Measurements from ENCODE around the gene ZNF726.
"Not testable (repeated sequence)": the region's sequence is repeated elsewhere in the genome, so short reads cannot be mapped to it uniquely, and the experiment has no call there.

The ZNF726 gene

DNA sequence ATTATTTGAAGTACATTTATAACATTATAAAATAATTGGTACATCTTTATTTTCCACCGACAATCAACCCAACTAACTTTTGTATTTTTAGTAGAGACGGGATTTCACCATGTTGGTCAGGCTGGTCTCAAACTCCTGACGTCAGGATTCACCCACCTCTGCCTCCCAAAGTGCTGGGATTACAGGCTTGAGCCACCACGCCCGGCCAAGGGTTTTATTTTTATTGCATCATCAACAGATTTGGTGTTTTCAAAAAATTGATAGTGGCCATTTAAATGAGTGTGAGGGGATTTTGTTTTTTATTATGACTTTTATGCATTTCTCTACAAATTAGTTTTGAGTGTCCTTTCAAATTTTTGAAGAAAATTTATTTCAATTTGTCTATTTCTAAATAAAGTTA is 10.6 kb downstream of the ZNF726 start:
- no peaks in the 10 kb centered on the region for H3K4me1 ChIP-seq
- H3K27ac ChIP-seq: no peak overlapping the region
- TF ChIP-seq Cebpa-rat (IDR thresholded peaks at IDR 0.05): peak in 2 of 11 experiments; percentile 17 to 34; a peak in 1 of 22 replicates
- H3K9ac ChIP-seq: no peak overlapping the region
- no peaks in the 10 kb centered on the region for H3K27me3 ChIP-seq
- H3K36me3 ChIP-seq: peaks cover 65 to 97% (median 87%) of the 10 kb centered on the region in 11 experiments
- peaks cover 76 to 93% (median 90%) of the 10 kb centered on the region in 11 experiments for H3K9me3 ChIP-seq (replicated peaks in 1 of 11)
- no peak overlapping the region for H3K4me3 ChIP-seq
- no peak overlapping the region for H3K4me2 ChIP-seq
- H4K20me1 ChIP-seq: no peaks in the 10 kb centered on the region

DNA sequence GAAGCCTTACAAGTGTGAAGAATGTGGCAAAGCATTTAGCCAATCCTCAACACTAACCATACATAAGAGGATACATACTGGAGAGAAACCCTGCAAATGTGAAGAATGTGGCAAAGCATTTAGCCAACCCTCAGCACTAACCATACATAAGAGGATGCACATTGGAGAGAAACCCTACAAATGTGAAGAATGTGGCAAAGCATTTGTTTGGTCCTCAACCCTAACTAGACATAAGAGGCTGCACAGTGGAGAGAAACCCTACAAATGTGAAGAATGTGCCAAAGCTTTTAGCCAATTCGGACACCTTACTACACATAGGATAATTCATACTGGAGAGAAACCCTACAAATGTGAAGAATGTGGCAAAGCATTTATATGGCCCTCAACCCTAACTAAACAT is 18.2 kb downstream of the ZNF726 start:
- Histone ChIP-seq H3K27me3 (no peaks in the 10 kb centered on the region), H3K9ac (no peak overlapping the region), H3K9me3 (replicated peaks in 1 of 11) (peaks cover 80 to 99% (median 89%) of the 10 kb centered on the region in 11 experiments), H3K4me2 (no peak overlapping the region), H3K4me3 (peak overlapping the region in 6 of 10 experiments; percentile 5 to 41 (median 14); a peak in 6 of 20 replicates), H4K20me1 (no peaks in the 10 kb centered on the region), H3K4me1 (peaks cover 0 to 8% (median 0%) of the 10 kb centered on the region in 10 experiments; a peak in 4 of 20 replicates), H3K36me3 (peaks cover 47 to 76% (median 59%) of the 10 kb centered on the region in 11 experiments), H3K27ac (no peak overlapping the region)
- no peak for TF ChIP-seq Cebpa-rat (IDR thresholded peaks at IDR 0.05)

- H3K9ac ChIP-seq, H3K27ac ChIP-seq, H3K4me1 ChIP-seq, H3K4me2 ChIP-seq, H4K20me1 ChIP-seq, H3K27me3 ChIP-seq, H3K4me3 ChIP-seq: not testable (repeated sequence)
- H3K36me3 ChIP-seq: peaks cover 27 to 78% (median 65%) of the 10 kb centered on the region in 11 experiments
- H3K9me3 ChIP-seq (replicated peaks in 1 of 11): peaks cover 87 to 99% (median 95%) of the 10 kb centered on the region in 11 experiments
Observed at GRCh38 chr19:23937031-23937430, 22.3 kb downstream of the ZNF726 start.

DNA sequence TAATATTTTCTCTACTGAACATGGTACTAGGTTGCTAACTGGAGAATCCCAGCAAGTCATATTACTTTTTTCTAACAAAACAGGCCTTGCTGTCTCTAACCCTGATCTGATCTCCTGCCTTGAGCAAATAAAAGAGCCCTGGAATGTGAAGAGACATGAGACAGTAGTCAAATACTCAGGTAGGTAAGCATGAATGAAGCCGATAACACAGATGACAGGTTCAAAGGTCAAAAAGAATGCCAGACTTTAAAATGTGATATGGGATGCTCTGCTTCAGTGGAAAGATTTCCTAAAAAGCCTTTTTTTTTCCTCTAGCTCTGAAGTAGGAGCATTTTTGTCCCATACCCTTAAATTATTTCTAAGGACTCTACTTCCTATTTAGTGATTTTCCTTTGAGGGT is 28.7 kb downstream of the ZNF726 start:
- H3K4me3 ChIP-seq: no peak overlapping the region
- no peak for TF ChIP-seq Cebpa-rat (IDR thresholded peaks at IDR 0.05)
- no peaks in the 10 kb centered on the region for H3K27me3 ChIP-seq
- H3K27ac ChIP-seq: no peak overlapping the region
- peaks cover 11 to 97% (median 86%) of the 10 kb centered on the region in 11 experiments for H3K36me3 ChIP-seq
- H3K4me2 ChIP-seq: no peak overlapping the region
- no peak overlapping the region for H3K9ac ChIP-seq
- H3K4me1 ChIP-seq: no peaks in the 10 kb centered on the region
- no peaks in the 10 kb centered on the region for H4K20me1 ChIP-seq
- H3K9me3 ChIP-seq (replicated peaks in 1 of 11): peaks cover 76 to 98% (median 94%) of the 10 kb centered on the region in 11 experiments

GRCh38 chr19:23946569-23946968 is 31.9 kb downstream of the ZNF726 start:
- Histone ChIP-seq H3K27me3 (no peaks in the 10 kb centered on the region), H3K9ac (no peak overlapping the region), H3K4me2 (no peak overlapping the region), H3K9me3 (replicated peaks in 1 of 11) (peaks cover 50 to 77% (median 68%) of the 10 kb centered on the region in 11 experiments), H3K27ac (peak overlapping the region in 6 of 11 experiments; percentile 31 to 64 (median 44); a peak in 9 of 22 replicates), H4K20me1 (no peaks in the 10 kb centered on the region), H3K4me3 (no peak overlapping the region), H3K36me3 (peaks cover 11 to 78% (median 65%) of the 10 kb centered on the region in 11 experiments; a peak in 21 of 22 replicates), H3K4me1 (no peaks in the 10 kb centered on the region)
- no peak for TF ChIP-seq Cebpa-rat (IDR thresholded peaks at IDR 0.05)

DNA sequence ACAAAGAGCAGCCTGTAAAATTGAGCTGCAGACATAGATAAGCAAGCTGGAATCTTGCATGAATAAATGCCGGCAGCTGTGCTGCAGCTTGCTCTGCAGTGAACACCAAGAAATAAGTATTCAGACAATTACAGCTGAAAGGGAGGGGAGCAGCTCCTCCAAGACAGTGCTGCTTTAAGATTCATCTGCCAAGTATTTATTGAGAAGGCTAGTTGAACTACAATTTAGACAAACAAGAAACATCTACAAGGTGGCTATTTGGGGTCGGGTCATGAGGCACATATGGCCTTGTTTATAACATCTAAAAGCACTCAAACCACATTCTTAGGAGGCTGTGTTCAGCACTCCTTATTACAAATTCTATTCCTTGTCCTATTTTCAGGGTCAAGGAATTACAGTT is 34.9 kb downstream of the ZNF726 start:
- Histone ChIP-seq H4K20me1 (no peaks in the 10 kb centered on the region), H3K4me2 (no peak overlapping the region), H3K4me3 (no peak overlapping the region), H3K27me3 (no peaks in the 10 kb centered on the region), H3K9ac (no peak overlapping the region), H3K36me3 (peaks cover 7 to 49% (median 42%) of the 10 kb centered on the region in 11 experiments; a peak in 20 of 22 replicates), H3K9me3 (replicated peaks in 1 of 11) (peaks cover 26 to 53% (median 41%) of the 10 kb centered on the region in 11 experiments), H3K4me1 (no peaks in the 10 kb centered on the region), H3K27ac (no peak overlapping the region)
- no peak for TF ChIP-seq Cebpa-rat (IDR thresholded peaks at IDR 0.05)

DNA sequence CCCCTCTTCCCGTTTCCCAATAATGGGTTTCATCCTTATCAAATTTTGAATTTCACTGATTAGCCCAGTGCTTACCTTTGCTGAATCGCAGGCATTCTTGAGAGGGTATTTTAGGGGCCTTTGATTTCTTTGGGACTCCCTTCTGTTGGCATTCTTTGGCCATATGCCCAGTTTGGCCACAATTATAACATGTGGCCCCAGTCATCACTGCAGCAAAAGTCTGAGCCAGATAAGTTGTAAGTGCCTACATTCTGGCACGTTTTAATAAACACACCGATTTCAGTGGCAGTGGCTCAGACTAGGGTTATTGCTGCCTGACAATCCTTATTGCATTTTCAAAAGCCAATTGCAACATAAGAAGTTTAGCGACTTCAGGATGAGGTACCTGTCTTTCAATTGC is 41.4 kb downstream of the ZNF726 start:
- Histone ChIP-seq H3K36me3 (no peaks in the 10 kb centered on the region; a peak in 1 of 22 replicates), H3K9me3 (replicated peaks in 1 of 11) (peaks cover 0 to 19% (median 1%) of the 10 kb centered on the region in 11 experiments; a peak in 3 of 22 replicates), H3K4me1 (no peaks in the 10 kb centered on the region), H3K27ac (no peak overlapping the region), H3K9ac (no peak overlapping the region), H3K4me3 (no peak overlapping the region), H3K4me2 (no peak overlapping the region), H4K20me1 (no peaks in the 10 kb centered on the region), H3K27me3 (no peaks in the 10 kb centered on the region)
- no peak for TF ChIP-seq Cebpa-rat (IDR thresholded peaks at IDR 0.05)

- Histone ChIP-seq H3K4me2 (no peak overlapping the region), H3K9me3 (replicated peaks in 1 of 11) (peaks cover 5 to 25% (median 13%) of the 10 kb centered on the region in 11 experiments; a peak in 15 of 22 replicates), H3K4me3 (no peak overlapping the region)
Observed at GRCh38 chr19:23957660-23958281, 43.1 kb downstream of the ZNF726 start.

GRCh38 chr19:23963396-23963795 is 48.7 kb downstream of the ZNF726 start:
- H3K4me2 ChIP-seq, H3K4me1 ChIP-seq, H3K27ac ChIP-seq, H3K36me3 ChIP-seq, H3K27me3 ChIP-seq, H3K4me3 ChIP-seq, H4K20me1 ChIP-seq, H3K9ac ChIP-seq: not testable (repeated sequence)
- peaks cover 11 to 36% (median 24%) of the 10 kb centered on the region in 11 experiments; a peak in 21 of 22 replicates for H3K9me3 ChIP-seq (replicated peaks in 1 of 11)

More at GRCh38 chr19:23957660-23958281, 43.1 kb downstream of the ZNF726 start:
- Histone ChIP-seq H3K9ac (no peak overlapping the region), H3K27me3 (no peaks in the 10 kb centered on the region), H4K20me1 (no peaks in the 10 kb centered on the region), H3K27ac (no peak overlapping the region), H3K4me1 (no peaks in the 10 kb centered on the region), H3K36me3 (no peaks in the 10 kb centered on the region; a peak in 1 of 22 replicates)
- no peak for TF ChIP-seq Cebpa-rat (IDR thresholded peaks at IDR 0.05)

DNA sequence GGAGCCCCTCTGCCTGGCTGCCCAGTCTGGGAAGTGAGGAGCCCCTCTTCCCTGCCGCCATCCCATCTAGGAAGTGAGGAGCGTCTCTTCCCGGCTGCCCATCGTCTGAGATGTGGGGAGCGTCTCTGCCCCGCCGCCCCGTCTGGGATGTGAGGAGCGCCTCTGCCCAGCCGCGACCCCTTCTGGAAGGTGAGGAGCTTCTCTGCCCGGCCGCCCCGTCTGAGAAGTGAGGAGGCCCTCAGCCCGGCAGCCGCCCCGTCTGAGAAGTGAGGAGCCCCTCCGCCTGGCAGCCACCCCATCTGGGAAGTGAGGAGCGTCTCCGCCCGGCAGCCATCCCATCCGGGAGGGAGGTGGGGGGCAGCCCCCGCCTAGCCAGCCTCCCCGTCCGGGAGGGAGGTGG is 49.2 kb downstream of the ZNF726 start:
- H3K9me3 ChIP-seq (replicated peaks in 1 of 11): peaks cover 11 to 36% (median 24%) of the 10 kb centered on the region in 11 experiments; a peak in 21 of 22 replicates

GRCh38 chr19:23964334-23964733 is 49.6 kb downstream of the ZNF726 start:
- H3K4me1 ChIP-seq, H3K36me3 ChIP-seq, H3K27ac ChIP-seq, H3K4me2 ChIP-seq, H4K20me1 ChIP-seq, H3K4me3 ChIP-seq, H3K27me3 ChIP-seq, H3K9ac ChIP-seq: not testable (repeated sequence)
- peaks cover 11 to 36% (median 24%) of the 10 kb centered on the region in 11 experiments; a peak in 21 of 22 replicates for H3K9me3 ChIP-seq (replicated peaks in 1 of 11)

More for the DNA sequence above, 49.2 kb downstream of the ZNF726 start:
- H3K27me3 ChIP-seq, H3K4me1 ChIP-seq, H3K4me3 ChIP-seq, H4K20me1 ChIP-seq, H3K4me2 ChIP-seq, H3K9ac ChIP-seq, H3K27ac ChIP-seq, H3K36me3 ChIP-seq: not testable (repeated sequence)

All from BLaER1 treated with 17β-estradiol and CSF1 and Interleukin-3, amounts not matched to agents 10 nM and 100 nM (cell line).